ENCODE results near the gene SMIM3. TPM values are rescaled to one million over a fixed set of nuclear protein-coding genes. Genes with fewer than 3 reads are reported as not detected.

The SMIM3 gene
- total RNA-seq, 1 donor from 2014 or later: 9.5 TPM

DNA sequence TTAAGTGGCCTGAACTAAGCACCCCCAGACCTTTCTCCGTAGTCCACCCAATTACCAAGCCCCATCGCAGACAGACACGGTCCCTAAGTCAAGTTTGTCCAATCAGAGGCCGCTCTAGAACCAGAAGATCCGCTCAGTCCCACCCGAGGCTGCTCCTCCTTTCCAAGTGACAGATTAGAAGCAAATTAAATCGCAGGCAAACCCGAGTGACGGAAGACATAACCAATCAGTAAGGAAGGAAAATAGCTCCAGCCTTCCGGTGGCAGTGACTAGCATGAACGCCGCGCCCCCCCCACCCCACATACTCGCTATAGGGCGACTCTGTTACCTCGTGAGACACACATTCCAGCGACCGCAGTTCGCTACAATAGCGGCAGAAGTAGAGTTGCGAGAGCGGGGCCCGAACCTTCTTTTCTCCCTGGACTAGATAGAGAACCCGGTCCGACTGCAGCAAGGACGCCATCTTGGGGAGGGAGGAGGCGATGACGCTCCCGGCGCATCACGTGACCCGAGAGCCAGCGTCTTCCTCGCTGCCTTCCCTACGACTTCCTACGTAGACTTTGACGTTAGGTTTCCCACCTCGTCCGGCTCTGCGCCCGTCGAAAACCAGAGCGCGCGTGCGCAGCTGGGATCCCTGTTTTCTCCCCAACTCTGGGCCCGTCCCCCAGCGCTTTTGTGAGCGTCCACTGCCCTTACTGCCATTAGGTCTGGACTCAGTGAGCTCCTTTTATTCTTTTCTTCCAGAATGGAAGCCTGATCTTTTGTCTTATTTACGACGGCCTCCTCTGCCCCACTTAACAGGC, 19.8 kb upstream of the SMIM3 start, which contains the start of gene DCTN4:
TSS of gene DCTN4 (minus strand) at position 487 of the 803 bp plus-strand sequence. CDS start at position 463, 24 bp downstream.
- TF ChIP-seq, protein P1, sequence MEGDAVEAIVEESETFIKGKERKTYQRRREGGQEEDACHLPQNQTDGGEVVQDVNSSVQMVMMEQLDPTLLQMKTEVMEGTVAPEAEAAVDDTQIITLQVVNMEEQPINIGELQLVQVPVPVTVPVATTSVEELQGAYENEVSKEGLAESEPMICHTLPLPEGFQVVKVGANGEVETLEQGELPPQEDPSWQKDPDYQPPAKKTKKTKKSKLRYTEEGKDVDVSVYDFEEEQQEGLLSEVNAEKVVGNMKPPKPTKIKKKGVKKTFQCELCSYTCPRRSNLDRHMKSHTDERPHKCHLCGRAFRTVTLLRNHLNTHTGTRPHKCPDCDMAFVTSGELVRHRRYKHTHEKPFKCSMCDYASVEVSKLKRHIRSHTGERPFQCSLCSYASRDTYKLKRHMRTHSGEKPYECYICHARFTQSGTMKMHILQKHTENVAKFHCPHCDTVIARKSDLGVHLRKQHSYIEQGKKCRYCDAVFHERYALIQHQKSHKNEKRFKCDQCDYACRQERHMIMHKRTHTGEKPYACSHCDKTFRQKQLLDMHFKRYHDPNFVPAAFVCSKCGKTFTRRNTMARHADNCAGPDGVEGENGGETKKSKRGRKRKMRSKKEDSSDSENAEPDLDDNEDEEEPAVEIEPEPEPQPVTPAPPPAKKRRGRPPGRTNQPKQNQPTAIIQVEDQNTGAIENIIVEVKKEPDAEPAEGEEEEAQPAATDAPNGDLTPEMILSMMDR (conservative IDR thresholded peaks at IDR 0.05; ENCODE audit: low read depth, low read length): no peak
- H3K4me3 ChIP-seq (ENCODE audit: low read depth, low read length): peak within 1 kb of the TSS; percentile 72
- peak; percentile 97 for DNase-seq (ENCODE audit: low read depth)

- TF ChIP-seq, protein P1 (conservative IDR thresholded peaks at IDR 0.05; ENCODE audit: low read depth, low read length): no peak
- no peak for DNase-seq (ENCODE audit: low read depth)
- H3K4me3 ChIP-seq (ENCODE audit: low read depth, low read length): peak overlapping the region; percentile 72
These were observed 19.3 kb upstream of the SMIM3 start for GRCh38 chr5:150759334-150759583.

GRCh38 chr5:150762211-150762610, 16.3 kb upstream of the SMIM3 start:
- DNase-seq (ENCODE audit: low read depth): no peak
- no peak overlapping the region for H3K4me3 ChIP-seq (ENCODE audit: low read depth, low read length)
- TF ChIP-seq, protein P1 (conservative IDR thresholded peaks at IDR 0.05; ENCODE audit: low read depth, low read length): no peak

DNA sequence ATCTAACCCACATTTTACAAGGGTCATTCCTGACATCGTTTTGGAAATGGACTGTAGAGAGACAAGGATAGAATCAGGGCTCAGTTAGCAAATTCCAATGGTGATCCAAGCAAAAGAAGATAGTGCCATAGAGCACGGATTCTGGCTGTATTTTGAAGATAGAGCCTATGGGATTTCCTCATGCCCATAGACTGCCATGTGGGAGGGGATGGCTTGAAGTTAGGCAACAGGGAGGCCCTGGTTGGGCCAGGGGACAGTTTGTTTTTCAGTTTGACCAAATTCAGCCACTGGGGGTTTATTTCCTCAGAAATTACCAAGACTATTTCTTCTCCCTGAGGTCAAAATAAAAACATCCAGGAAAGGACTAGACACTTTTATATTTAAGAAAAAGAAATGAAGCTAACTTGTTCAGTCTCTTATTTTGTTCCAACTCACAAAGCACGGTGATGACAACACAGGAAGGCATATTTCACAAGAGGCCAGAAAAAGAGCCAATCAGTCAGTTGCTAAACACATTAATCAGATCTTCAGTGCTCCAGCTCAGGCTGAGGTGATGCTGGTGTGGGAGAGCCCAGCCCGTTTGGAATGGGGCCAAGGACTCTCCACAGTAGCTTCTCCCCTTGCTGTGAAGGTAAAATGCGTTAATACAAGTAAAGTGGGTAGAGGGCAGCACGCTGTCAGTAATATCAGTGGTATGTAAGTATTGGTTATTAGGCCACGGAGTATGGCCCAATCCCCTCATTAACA, 15.4 kb upstream of the SMIM3 start:
- TF ChIP-seq, protein P1 (conservative IDR thresholded peaks at IDR 0.05; ENCODE audit: low read depth, low read length): no peak
- H3K4me3 ChIP-seq (ENCODE audit: low read depth, low read length): no peak overlapping the region
- peak; percentile 95 for DNase-seq (ENCODE audit: low read depth)

GRCh38 chr5:150764530-150764929, 14.0 kb upstream of the SMIM3 start:
- no peak overlapping the region for H3K4me3 ChIP-seq (ENCODE audit: low read depth, low read length)
- no peak for DNase-seq (ENCODE audit: low read depth)
- TF ChIP-seq, protein P1 (conservative IDR thresholded peaks at IDR 0.05; ENCODE audit: low read depth, low read length): no peak

- no peak overlapping the region for H3K4me3 ChIP-seq (ENCODE audit: low read depth, low read length)
- no peak for DNase-seq (ENCODE audit: low read depth)
- TF ChIP-seq, protein P1 (conservative IDR thresholded peaks at IDR 0.05; ENCODE audit: low read depth, low read length): no peak
These were observed 13.4 kb upstream of the SMIM3 start for GRCh38 chr5:150765011-150765798.
